Ascending aorta (tissue), 2 donors: ENCODE results near the gene GAS5. TPM values are rescaled to one million over a fixed set of nuclear protein-coding genes. Genes with fewer than 3 reads are reported as not detected.

Experiments used
- DNase-seq, 2 donors: peaks; one replicate each; pipeline ENCODE4 v3.0.0-alpha.2; 2019; ENCODE audit warnings: low spot score in 2 of 2
- H3K27ac ChIP-seq, 2 donors: fragments of 200-600 bp; sonication (generic); one replicate each; pipeline ENCODE4 v1.5.1; 2016 to 2017; ENCODE audit warnings: mild to moderate bottlenecking in 1 of 2
- H3K27me3 ChIP-seq: fragments of 200-600 bp; sonication (generic); one replicate; pipeline ENCODE4 v1.5.1; 2017
- H3K36me3 ChIP-seq, 2 donors: fragments of 200-600 bp; sonication (generic); one replicate each; pipeline ENCODE4 v1.5.1; 2016
- H3K4me1 ChIP-seq, 2 donors: fragments of 200-600 bp; sonication (generic); one replicate each; pipeline ENCODE4 v1.5.1; 2016 to 2017; ENCODE audit warnings: mild to moderate bottlenecking in 1 of 2
- H3K4me3 ChIP-seq, 2 donors: fragments of 200-600 bp; sonication (generic); one replicate each; pipeline ENCODE4 v1.5.1; 2016 to 2017; ENCODE audit warnings: mild to moderate bottlenecking in 1 of 2
- H3K9me3 ChIP-seq, 2 donors: fragments of 200-600 bp; sonication (generic); one replicate each; pipeline ENCODE4 v1.5.1; 2016
- CTCF ChIP-seq, 3 experiments: fragments of 200-600 bp in 2 of 3; fragments of 450-650 bp in 1 of 3; sonication (generic) in 2 of 3; IDR thresholded peaks; one replicate each; pipeline ENCODE4 v1.5.1; 2016 to 2019; ENCODE audit warnings: antibody characterized with exemption in 3 of 3, mild to moderate bottlenecking in 1 of 3, moderate library complexity in 1 of 3
- intact Hi-C: fragments of 100-400 bp; cut with DNase I; formaldehyde crosslinking; loops from one replicate; pipeline ENCODE4 v1.15.1; 2023
- total RNA-seq: library from RNA; depleted of rRNA; stranded (reverse); fragments of >200 nt; gene quantifications from one replicate; pipeline ENCODE4 v1.1.0, GENCODE V29; 2016

GAS5 gene
- 149 TPM for total RNA-seq

- intact Hi-C loops: loop anchor here (1.0 to 10.0 kb wide), 9 partner anchors 44 to 1336 kb away; partner anchors contain the start of genes CACYBP, CENPL, DARS2 and KIAA0040
- H3K27me3 ChIP-seq: no peaks in the 10 kb centered on the region
- H3K4me1 ChIP-seq: peaks cover 4 to 10% of the 10 kb centered on the region in 2 donors
- TF ChIP-seq CTCF (IDR thresholded peaks at IDR 0.05): no peak
- H3K9me3 ChIP-seq: no peaks in the 10 kb centered on the region
- peaks cover 26 to 53% of the 10 kb centered on the region in 2 donors for H3K36me3 ChIP-seq
- H3K4me3 ChIP-seq: peak within 1 kb of the TSS; percentile 85 to 97
- H3K27ac ChIP-seq: peak within 1 kb of the TSS; percentile 93 to 99
- peak; percentile 99 to 100 for DNase-seq
Observed at GRCh38 chr1:173867753-173868265, at the start of gene GAS5. Gene GAS5, minus strand, starts transcription at chr1:173867989.

GRCh38 chr1:173917149-173917548 lies 49.4 kb upstream of the GAS5 start, which contains the start of gene SERPINC1:
Gene SERPINC1, minus strand, starts transcription at chr1:173917327. Its CDS starts 68 bp downstream, at chr1:173917259.
- no peaks in the 10 kb centered on the region for H3K9me3 ChIP-seq
- no peak for TF ChIP-seq CTCF (IDR thresholded peaks at IDR 0.05)
- no peak within 1 kb of the TSS for H3K4me3 ChIP-seq
- H3K4me1 ChIP-seq: no peaks in the 10 kb centered on the region
- no peaks in the 10 kb centered on the region for H3K36me3 ChIP-seq
- no peak for DNase-seq
- H3K27ac ChIP-seq: no peak within 1 kb of the TSS
- intact Hi-C loops: no loop called here
- H3K27me3 ChIP-seq: no peaks in the 10 kb centered on the region

- H3K4me1 ChIP-seq: no peaks in the 10 kb centered on the region
- no peak for TF ChIP-seq CTCF (IDR thresholded peaks at IDR 0.05)
- no peaks in the 10 kb centered on the region for H3K27me3 ChIP-seq
- no peak for DNase-seq
- no peaks in the 10 kb centered on the region for H3K9me3 ChIP-seq
- H3K36me3 ChIP-seq: no peaks in the 10 kb centered on the region
- no peak overlapping the region for H3K27ac ChIP-seq
- H3K4me3 ChIP-seq: no peak overlapping the region
- intact Hi-C loops: no loop called here
Observed at GRCh38 chr1:173916667-173917066, 48.9 kb upstream of the GAS5 start.

GRCh38 chr1:173915596-173915995 lies 47.8 kb upstream of the GAS5 start:
- Histone ChIP-seq H3K27ac (no peak overlapping the region), H3K27me3 (no peaks in the 10 kb centered on the region), H3K9me3 (no peaks in the 10 kb centered on the region), H3K36me3 (no peaks in the 10 kb centered on the region), H3K4me1 (no peaks in the 10 kb centered on the region), H3K4me3 (no peak overlapping the region)
- intact Hi-C loops: no loop called here
- no peak for TF ChIP-seq CTCF (IDR thresholded peaks at IDR 0.05)
- no peak for DNase-seq

- no peak for TF ChIP-seq CTCF (IDR thresholded peaks at IDR 0.05)
- no peaks in the 10 kb centered on the region for H3K4me1 ChIP-seq
- no peaks in the 10 kb centered on the region for H3K27me3 ChIP-seq
- DNase-seq: no peak
- H3K9me3 ChIP-seq: no peaks in the 10 kb centered on the region
- H3K4me3 ChIP-seq: no peak overlapping the region
- no peak overlapping the region for H3K27ac ChIP-seq
- intact Hi-C loops: no loop called here
- no peaks in the 10 kb centered on the region for H3K36me3 ChIP-seq
Observed at GRCh38 chr1:173914366-173914871, 46.6 kb upstream of the GAS5 start.
